ENCODE results near the gene CD274.

GRCh38 chr9:5422276-5422675, 28.1 kb upstream of the CD274 start:
- TF ChIP-seq CTCF (IDR thresholded peaks at IDR 0.05; ENCODE audit: low read length) (no peak), EZH2phosphoT487 (IDR thresholded peaks at IDR 0.05; ENCODE audit: low read length) (no peak), EZH2 (optimal IDR thresholded peaks at IDR 0.05; ENCODE audit: low read depth, low read length) (no peak)

All from MM.1S (cell line).